ENCODE data around the gene ARPIN. TPM values are rescaled to one million over a fixed set of nuclear protein-coding genes. Genes with fewer than 3 reads are reported as not detected.

Gene ARPIN
- total RNA-seq, 1 experiment from 2014 or later, result 3.5 TPM

DNA sequence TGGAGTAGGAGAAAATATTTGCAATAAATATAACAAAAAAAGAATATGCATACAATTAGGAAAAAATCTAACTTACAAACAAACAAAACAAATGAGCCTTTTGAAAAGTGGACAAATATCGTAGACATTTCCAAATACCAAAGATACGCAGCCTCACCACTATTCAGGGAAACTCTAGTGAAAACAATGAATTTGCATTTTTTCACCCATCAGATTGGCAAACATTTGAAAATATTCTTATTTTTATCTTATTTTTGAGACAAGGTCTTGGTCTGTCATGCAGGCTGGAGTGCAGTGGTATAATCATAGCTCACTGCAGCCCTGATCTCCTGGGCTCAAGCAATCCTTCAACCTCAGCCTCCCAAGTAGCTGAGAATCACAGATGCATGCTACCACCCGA, 34.4 kb downstream of the ARPIN start:
- H3K4me1 Mint-ChIP-seq, result no peaks in the 10 kb centered on the region
- ATAC-seq (no peak), DNase-seq (ENCODE audit: low spot score) (no peak)
- ChIA-PET POLR2A (no interaction called here), CTCF (interaction anchor here (7.7 kb wide), 1 partner anchor 118 kb away, joined by 214 read pairs; no protein-coding TSS in a partner anchor)
- no peaks in the 10 kb centered on the region for H3K9me3 Mint-ChIP-seq
- TF ChIP-seq, protein P1, sequence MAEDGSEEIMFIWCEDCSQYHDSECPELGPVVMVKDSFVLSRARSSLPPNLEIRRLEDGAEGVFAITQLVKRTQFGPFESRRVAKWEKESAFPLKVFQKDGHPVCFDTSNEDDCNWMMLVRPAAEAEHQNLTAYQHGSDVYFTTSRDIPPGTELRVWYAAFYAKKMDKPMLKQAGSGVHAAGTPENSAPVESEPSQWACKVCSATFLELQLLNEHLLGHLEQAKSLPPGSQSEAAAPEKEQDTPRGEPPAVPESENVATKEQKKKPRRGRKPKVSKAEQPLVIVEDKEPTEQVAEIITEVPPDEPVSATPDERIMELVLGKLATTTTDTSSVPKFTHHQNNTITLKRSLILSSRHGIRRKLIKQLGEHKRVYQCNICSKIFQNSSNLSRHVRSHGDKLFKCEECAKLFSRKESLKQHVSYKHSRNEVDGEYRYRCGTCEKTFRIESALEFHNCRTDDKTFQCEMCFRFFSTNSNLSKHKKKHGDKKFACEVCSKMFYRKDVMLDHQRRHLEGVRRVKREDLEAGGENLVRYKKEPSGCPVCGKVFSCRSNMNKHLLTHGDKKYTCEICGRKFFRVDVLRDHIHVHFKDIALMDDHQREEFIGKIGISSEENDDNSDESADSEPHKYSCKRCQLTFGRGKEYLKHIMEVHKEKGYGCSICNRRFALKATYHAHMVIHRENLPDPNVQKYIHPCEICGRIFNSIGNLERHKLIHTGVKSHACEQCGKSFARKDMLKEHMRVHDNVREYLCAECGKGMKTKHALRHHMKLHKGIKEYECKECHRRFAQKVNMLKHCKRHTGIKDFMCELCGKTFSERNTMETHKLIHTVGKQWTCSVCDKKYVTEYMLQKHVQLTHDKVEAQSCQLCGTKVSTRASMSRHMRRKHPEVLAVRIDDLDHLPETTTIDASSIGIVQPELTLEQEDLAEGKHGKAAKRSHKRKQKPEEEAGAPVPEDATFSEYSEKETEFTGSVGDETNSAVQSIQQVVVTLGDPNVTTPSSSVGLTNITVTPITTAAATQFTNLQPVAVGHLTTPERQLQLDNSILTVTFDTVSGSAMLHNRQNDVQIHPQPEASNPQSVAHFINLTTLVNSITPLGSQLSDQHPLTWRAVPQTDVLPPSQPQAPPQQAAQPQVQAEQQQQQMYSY (CRISPR knock-in tag; IDR thresholded peaks at IDR 0.05), result no peak
- TF ChIP-seq ESRRA (CRISPR knock-in tag; IDR thresholded peaks at IDR 0.05; ENCODE audit: borderline replicate concordance) (no peak), RELA (CRISPR knock-in tag; IDR thresholded peaks at IDR 0.05; ENCODE audit: borderline replicate concordance) (no peak), JUN (CRISPR knock-in tag; IDR thresholded peaks at IDR 0.05) (no peak), RORB (CRISPR knock-in tag; IDR thresholded peaks at IDR 0.05) (no peak), ZNF121 (CRISPR knock-in tag; IDR thresholded peaks at IDR 0.05) (no peak), ATF1 (CRISPR knock-in tag; IDR thresholded peaks at IDR 0.05) (no peak)
- TF ChIP-seq, protein P2, sequence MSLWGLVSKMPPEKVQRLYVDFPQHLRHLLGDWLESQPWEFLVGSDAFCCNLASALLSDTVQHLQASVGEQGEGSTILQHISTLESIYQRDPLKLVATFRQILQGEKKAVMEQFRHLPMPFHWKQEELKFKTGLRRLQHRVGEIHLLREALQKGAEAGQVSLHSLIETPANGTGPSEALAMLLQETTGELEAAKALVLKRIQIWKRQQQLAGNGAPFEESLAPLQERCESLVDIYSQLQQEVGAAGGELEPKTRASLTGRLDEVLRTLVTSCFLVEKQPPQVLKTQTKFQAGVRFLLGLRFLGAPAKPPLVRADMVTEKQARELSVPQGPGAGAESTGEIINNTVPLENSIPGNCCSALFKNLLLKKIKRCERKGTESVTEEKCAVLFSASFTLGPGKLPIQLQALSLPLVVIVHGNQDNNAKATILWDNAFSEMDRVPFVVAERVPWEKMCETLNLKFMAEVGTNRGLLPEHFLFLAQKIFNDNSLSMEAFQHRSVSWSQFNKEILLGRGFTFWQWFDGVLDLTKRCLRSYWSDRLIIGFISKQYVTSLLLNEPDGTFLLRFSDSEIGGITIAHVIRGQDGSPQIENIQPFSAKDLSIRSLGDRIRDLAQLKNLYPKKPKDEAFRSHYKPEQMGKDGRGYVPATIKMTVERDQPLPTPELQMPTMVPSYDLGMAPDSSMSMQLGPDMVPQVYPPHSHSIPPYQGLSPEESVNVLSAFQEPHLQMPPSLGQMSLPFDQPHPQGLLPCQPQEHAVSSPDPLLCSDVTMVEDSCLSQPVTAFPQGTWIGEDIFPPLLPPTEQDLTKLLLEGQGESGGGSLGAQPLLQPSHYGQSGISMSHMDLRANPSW (CRISPR knock-in tag; conservative IDR thresholded peaks at IDR 0.05; ENCODE audit: low read depth), result no peak
- TF ChIP-seq, protein P3, sequence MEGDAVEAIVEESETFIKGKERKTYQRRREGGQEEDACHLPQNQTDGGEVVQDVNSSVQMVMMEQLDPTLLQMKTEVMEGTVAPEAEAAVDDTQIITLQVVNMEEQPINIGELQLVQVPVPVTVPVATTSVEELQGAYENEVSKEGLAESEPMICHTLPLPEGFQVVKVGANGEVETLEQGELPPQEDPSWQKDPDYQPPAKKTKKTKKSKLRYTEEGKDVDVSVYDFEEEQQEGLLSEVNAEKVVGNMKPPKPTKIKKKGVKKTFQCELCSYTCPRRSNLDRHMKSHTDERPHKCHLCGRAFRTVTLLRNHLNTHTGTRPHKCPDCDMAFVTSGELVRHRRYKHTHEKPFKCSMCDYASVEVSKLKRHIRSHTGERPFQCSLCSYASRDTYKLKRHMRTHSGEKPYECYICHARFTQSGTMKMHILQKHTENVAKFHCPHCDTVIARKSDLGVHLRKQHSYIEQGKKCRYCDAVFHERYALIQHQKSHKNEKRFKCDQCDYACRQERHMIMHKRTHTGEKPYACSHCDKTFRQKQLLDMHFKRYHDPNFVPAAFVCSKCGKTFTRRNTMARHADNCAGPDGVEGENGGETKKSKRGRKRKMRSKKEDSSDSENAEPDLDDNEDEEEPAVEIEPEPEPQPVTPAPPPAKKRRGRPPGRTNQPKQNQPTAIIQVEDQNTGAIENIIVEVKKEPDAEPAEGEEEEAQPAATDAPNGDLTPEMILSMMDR (IDR thresholded peaks at IDR 0.05), result no peak
- TF ChIP-seq, protein P4, sequence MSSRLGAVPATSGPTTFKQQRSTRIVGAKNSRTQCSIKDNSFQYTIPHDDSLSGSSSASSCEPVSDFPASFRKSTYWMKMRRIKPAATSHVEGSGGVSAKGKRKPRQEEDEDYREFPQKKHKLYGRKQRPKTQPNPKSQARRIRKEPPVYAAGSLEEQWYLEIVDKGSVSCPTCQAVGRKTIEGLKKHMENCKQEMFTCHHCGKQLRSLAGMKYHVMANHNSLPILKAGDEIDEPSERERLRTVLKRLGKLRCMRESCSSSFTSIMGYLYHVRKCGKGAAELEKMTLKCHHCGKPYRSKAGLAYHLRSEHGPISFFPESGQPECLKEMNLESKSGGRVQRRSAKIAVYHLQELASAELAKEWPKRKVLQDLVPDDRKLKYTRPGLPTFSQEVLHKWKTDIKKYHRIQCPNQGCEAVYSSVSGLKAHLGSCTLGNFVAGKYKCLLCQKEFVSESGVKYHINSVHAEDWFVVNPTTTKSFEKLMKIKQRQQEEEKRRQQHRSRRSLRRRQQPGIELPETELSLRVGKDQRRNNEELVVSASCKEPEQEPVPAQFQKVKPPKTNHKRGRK (CRISPR knock-in tag; IDR thresholded peaks at IDR 0.05; ENCODE audit: borderline replicate concordance), result no peak
- no peak overlapping the region for H3K27ac Mint-ChIP-seq
- H3K4me3 Mint-ChIP-seq, result no peak overlapping the region
- no peaks in the 10 kb centered on the region for H3K27me3 Mint-ChIP-seq (ENCODE audit: low read depth)
- peaks cover 13% of the 10 kb centered on the region for H3K36me3 Mint-ChIP-seq

DNA sequence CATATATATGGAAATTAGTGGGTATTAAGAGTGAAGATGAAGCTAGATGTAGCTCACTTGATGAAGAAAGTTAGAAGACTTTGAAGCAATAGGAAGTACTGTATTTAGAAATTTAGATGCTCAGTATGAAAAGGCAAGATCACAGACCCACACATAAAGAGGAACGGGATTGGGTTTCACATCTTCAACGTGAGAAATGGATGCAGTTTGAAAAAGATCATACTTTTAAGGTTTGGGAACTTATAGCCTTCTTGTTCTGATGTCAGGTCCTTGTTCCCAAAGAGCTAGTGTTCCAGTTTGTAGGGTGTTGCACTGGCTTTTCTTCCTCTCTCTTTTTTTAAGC, 35.7 kb downstream of the ARPIN start:
- H3K36me3 Mint-ChIP-seq, result peaks cover 11% of the 10 kb centered on the region
- TF ChIP-seq NFE2L1 (CRISPR knock-in tag; IDR thresholded peaks at IDR 0.05), result no peak
- no peaks in the 10 kb centered on the region for H3K4me1 Mint-ChIP-seq
- DNase-seq (ENCODE audit: low spot score), result no peak
- H3K27me3 Mint-ChIP-seq (ENCODE audit: low read depth), result no peaks in the 10 kb centered on the region
- no peaks in the 10 kb centered on the region for H3K9me3 Mint-ChIP-seq
- H3K4me3 Mint-ChIP-seq, result no peak overlapping the region
- no peak overlapping the region for H3K27ac Mint-ChIP-seq
- no peak for ATAC-seq
- ChIA-PET CTCF (interaction anchor here (0.8 to 7.7 kb wide), 4 partner anchors 11 to 230 kb away, joined by 3 to 214 read pairs (median 4); no protein-coding TSS in a partner anchor), POLR2A (no interaction called here)

DNA sequence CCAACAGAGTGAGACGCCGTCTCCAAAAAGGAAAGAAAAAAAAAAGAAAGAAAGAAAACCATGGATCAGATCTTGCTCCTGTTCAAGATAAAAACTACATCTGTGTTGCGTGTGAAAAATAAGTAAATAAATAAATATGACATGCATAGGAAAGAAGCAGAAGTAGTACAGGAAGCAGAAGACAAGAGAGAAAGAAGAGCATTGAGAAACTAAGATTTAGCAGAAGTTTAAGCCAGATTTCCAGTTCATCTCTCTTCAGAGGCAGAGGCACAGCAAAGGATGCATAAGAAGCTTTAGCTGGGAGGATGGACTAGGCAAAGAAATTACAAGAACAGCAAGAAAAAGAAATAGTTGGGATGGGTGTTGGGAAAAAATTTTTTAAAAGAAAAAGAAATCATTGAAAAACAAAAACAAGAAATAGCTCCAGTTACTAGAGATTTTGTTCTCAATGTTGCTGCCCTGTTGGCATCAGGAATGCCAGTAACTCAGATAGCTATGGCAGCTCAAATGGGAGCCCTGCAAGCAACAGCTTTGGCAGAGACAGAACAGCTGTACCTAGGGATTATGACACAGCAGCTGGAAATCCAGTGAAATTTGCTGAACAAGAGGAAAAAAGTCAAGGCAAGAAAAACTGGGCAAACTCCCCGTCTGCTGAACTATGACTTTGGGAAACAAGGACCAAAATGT, 36.2 kb downstream of the ARPIN start:
- H3K4me1 Mint-ChIP-seq, result no peaks in the 10 kb centered on the region
- CTCF ChIA-PET, result interaction anchor here (0.8 to 7.7 kb wide), 5 partner anchors 12 to 230 kb away, joined by 3 to 214 read pairs (median 4); no protein-coding TSS in a partner anchor
- no peak for ATAC-seq
- DNase-seq (ENCODE audit: low spot score), result no peak
- peaks cover 11% of the 10 kb centered on the region for H3K36me3 Mint-ChIP-seq
- H3K9me3 Mint-ChIP-seq, result no peaks in the 10 kb centered on the region
- TF ChIP-seq, protein P5, sequence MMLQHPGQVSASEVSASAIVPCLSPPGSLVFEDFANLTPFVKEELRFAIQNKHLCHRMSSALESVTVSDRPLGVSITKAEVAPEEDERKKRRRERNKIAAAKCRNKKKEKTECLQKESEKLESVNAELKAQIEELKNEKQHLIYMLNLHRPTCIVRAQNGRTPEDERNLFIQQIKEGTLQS (CRISPR knock-in tag; conservative IDR thresholded peaks at IDR 0.05), result no peak
- no peak for TF ChIP-seq FOXK1 (CRISPR knock-in tag; IDR thresholded peaks at IDR 0.05)
- no peak overlapping the region for H3K4me3 Mint-ChIP-seq
- H3K27me3 Mint-ChIP-seq (ENCODE audit: low read depth), result no peaks in the 10 kb centered on the region
- H3K27ac Mint-ChIP-seq, result no peak overlapping the region
- POLR2A ChIA-PET, result no interaction called here
